ENCODE data around the gene HEG1. TPM values are rescaled to one million over a fixed set of nuclear protein-coding genes. Genes with fewer than 3 reads are reported as not detected.

Gene HEG1
- total and polyA plus RNA-seq, 2 experiments from 2014 or later = 1.8 to 8.8 TPM

DNA sequence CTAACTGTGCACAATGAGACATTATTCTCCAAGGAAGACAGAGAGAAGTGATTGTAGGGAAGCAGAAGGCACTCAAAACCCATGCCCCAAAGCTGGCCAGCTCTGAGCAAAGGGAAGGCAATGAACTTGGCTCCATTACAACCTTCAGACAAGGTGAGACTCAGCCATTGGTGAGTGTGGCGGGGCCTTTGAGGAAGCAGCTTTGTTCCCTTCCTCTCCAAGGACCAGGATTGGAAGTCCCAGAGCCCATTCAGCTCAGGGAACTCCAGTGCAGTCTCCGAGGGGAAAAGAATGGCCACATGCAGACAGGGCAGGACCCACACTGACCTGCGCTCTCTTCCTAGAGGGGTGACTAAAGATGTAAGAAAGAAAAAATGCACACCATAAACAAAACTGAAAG is 23.1 kb downstream of the HEG1 start:
- H3K79me2 ChIP-seq (replicated peaks; ENCODE audit: insufficient read depth) = no peaks in the 10 kb centered on the region
- Mint-ChIP-seq H3K27me3 (ENCODE audit: insufficient read depth, low read depth, poor library complexity) (no peaks in the 10 kb centered on the region), H3K9me3 (peaks cover 11% of the 10 kb centered on the region), H3K27ac (no peak overlapping the region), H3K4me3 (no peak overlapping the region), H3K36me3 (ENCODE audit: low read depth) (peaks cover 14% of the 10 kb centered on the region), H3K4me1 (peaks cover 9% of the 10 kb centered on the region; the same call in 2 of the 3 replicates)
- ATAC-seq = peak; percentile 21; the same call in 2 of the 3 replicates
- H3K4me2 ChIP-seq = no peak overlapping the region
- no peak for DNase-seq (ENCODE audit: low spot score)
- no peak overlapping the region for H2AFZ ChIP-seq
- H3K27me3 ChIP-seq (ENCODE audit: insufficient read depth) = no peaks in the 10 kb centered on the region
- H3K36me3 ChIP-seq (ENCODE audit: insufficient read depth) = no peaks in the 10 kb centered on the region
- TF ChIP-seq, protein P1, sequence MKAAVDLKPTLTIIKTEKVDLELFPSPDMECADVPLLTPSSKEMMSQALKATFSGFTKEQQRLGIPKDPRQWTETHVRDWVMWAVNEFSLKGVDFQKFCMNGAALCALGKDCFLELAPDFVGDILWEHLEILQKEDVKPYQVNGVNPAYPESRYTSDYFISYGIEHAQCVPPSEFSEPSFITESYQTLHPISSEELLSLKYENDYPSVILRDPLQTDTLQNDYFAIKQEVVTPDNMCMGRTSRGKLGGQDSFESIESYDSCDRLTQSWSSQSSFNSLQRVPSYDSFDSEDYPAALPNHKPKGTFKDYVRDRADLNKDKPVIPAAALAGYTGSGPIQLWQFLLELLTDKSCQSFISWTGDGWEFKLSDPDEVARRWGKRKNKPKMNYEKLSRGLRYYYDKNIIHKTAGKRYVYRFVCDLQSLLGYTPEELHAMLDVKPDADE (IDR thresholded peaks at IDR 0.05) = no peak
- TF ChIP-seq, protein P2, sequence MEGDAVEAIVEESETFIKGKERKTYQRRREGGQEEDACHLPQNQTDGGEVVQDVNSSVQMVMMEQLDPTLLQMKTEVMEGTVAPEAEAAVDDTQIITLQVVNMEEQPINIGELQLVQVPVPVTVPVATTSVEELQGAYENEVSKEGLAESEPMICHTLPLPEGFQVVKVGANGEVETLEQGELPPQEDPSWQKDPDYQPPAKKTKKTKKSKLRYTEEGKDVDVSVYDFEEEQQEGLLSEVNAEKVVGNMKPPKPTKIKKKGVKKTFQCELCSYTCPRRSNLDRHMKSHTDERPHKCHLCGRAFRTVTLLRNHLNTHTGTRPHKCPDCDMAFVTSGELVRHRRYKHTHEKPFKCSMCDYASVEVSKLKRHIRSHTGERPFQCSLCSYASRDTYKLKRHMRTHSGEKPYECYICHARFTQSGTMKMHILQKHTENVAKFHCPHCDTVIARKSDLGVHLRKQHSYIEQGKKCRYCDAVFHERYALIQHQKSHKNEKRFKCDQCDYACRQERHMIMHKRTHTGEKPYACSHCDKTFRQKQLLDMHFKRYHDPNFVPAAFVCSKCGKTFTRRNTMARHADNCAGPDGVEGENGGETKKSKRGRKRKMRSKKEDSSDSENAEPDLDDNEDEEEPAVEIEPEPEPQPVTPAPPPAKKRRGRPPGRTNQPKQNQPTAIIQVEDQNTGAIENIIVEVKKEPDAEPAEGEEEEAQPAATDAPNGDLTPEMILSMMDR (conservative IDR thresholded peaks at IDR 0.05; ENCODE audit: low read depth in 2 of 2) = no peak
- TF ChIP-seq EZH2 (IDR thresholded peaks at IDR 0.05; ENCODE audit: low read depth, unreplicated experiment) (no peak), POLR2AphosphoS5 (IDR thresholded peaks at IDR 0.05; ENCODE audit: low read depth) (no peak), CREB1 (CRISPR knock-in tag; IDR thresholded peaks at IDR 0.05; ENCODE audit: low read depth) (no peak), ZNF114 (CRISPR knock-in tag; IDR thresholded peaks at IDR 0.05) (no peak), JUNB (IDR thresholded peaks at IDR 0.05; ENCODE audit: unreplicated experiment) (no peak)
- TF ChIP-seq, protein P3, sequence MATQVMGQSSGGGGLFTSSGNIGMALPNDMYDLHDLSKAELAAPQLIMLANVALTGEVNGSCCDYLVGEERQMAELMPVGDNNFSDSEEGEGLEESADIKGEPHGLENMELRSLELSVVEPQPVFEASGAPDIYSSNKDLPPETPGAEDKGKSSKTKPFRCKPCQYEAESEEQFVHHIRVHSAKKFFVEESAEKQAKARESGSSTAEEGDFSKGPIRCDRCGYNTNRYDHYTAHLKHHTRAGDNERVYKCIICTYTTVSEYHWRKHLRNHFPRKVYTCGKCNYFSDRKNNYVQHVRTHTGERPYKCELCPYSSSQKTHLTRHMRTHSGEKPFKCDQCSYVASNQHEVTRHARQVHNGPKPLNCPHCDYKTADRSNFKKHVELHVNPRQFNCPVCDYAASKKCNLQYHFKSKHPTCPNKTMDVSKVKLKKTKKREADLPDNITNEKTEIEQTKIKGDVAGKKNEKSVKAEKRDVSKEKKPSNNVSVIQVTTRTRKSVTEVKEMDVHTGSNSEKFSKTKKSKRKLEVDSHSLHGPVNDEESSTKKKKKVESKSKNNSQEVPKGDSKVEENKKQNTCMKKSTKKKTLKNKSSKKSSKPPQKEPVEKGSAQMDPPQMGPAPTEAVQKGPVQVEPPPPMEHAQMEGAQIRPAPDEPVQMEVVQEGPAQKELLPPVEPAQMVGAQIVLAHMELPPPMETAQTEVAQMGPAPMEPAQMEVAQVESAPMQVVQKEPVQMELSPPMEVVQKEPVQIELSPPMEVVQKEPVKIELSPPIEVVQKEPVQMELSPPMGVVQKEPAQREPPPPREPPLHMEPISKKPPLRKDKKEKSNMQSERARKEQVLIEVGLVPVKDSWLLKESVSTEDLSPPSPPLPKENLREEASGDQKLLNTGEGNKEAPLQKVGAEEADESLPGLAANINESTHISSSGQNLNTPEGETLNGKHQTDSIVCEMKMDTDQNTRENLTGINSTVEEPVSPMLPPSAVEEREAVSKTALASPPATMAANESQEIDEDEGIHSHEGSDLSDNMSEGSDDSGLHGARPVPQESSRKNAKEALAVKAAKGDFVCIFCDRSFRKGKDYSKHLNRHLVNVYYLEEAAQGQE (IDR thresholded peaks at IDR 0.05; ENCODE audit: unreplicated experiment) = no peak
- TF ChIP-seq, protein P4, sequence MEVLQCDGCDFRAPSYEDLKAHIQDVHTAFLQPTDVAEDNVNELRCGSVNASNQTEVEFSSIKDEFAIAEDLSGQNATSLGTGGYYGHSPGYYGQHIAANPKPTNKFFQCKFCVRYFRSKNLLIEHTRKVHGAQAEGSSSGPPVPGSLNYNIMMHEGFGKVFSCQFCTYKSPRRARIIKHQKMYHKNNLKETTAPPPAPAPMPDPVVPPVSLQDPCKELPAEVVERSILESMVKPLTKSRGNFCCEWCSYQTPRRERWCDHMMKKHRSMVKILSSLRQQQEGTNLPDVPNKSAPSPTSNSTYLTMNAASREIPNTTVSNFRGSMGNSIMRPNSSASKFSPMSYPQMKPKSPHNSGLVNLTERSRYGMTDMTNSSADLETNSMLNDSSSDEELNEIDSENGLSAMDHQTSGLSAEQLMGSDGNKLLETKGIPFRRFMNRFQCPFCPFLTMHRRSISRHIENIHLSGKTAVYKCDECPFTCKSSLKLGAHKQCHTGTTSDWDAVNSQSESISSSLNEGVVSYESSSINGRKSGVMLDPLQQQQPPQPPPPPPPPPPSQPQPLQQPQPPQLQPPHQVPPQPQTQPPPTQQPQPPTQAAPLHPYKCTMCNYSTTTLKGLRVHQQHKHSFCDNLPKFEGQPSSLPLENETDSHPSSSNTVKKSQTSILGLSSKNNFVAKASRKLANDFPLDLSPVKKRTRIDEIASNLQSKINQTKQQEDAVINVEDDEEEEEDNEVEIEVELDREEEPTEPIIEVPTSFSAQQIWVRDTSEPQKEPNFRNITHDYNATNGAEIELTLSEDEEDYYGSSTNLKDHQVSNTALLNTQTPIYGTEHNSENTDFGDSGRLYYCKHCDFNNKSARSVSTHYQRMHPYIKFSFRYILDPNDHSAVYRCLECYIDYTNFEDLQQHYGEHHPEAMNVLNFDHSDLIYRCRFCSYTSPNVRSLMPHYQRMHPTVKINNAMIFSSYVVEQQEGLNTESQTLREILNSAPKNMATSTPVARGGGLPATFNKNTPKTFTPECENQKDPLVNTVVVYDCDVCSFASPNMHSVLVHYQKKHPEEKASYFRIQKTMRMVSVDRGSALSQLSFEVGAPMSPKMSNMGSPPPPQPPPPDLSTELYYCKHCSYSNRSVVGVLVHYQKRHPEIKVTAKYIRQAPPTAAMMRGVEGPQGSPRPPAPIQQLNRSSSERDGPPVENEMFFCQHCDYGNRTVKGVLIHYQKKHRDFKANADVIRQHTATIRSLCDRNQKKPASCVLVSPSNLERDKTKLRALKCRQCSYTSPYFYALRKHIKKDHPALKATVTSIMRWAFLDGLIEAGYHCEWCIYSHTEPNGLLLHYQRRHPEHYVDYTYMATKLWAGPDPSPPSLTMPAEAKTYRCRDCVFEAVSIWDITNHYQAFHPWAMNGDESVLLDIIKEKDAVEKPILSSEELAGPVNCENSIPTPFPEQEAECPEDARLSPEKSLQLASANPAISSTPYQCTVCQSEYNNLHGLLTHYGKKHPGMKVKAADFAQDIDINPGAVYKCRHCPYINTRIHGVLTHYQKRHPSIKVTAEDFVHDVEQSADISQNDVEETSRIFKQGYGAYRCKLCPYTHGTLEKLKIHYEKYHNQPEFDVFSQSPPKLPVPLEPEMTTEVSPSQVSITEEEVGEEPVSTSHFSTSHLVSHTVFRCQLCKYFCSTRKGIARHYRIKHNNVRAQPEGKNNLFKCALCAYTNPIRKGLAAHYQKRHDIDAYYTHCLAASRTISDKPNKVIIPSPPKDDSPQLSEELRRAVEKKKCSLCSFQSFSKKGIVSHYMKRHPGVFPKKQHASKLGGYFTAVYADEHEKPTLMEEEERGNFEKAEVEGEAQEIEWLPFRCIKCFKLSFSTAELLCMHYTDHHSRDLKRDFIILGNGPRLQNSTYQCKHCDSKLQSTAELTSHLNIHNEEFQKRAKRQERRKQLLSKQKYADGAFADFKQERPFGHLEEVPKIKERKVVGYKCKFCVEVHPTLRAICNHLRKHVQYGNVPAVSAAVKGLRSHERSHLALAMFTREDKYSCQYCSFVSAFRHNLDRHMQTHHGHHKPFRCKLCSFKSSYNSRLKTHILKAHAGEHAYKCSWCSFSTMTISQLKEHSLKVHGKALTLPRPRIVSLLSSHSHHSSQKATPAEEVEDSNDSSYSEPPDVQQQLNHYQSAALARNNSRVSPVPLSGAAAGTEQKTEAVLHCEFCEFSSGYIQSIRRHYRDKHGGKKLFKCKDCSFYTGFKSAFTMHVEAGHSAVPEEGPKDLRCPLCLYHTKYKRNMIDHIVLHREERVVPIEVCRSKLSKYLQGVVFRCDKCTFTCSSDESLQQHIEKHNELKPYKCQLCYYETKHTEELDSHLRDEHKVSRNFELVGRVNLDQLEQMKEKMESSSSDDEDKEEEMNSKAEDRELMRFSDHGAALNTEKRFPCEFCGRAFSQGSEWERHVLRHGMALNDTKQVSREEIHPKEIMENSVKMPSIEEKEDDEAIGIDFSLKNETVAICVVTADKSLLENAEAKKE (CRISPR knock-in tag; IDR thresholded peaks at IDR 0.05) = no peak
- H4K20me1 ChIP-seq (replicated peaks; ENCODE audit: insufficient read depth) = no peaks in the 10 kb centered on the region
- H3K4me3 ChIP-seq = no peak overlapping the region
- no peaks in the 10 kb centered on the region for H3F3A ChIP-seq (replicated peaks; ENCODE audit: low read depth)
- peaks cover 13% of the 10 kb centered on the region for H3K9me2 ChIP-seq (ENCODE audit: insufficient read depth)
- H3K27ac ChIP-seq (ENCODE audit: low read depth) = no peak overlapping the region
- no peaks in the 10 kb centered on the region for H3K4me1 ChIP-seq (ENCODE audit: insufficient read depth)
